ENCODE measurements around the gene PACRG.

GRCh38 chr6:163328411-163328810 is 600.6 kb downstream of the PACRG start:
- TF ChIP-seq EP300 (IDR thresholded peaks at IDR 0.05) (no peak), CTCF (IDR thresholded peaks at IDR 0.05) (no peak)

Measured in stomach (tissue), 4 donors.